ENCODE results near the gene UNC13D. TPM values are rescaled to one million over a fixed set of nuclear protein-coding genes. Genes with fewer than 3 reads are reported as not detected.
"Not testable (repeated sequence)": the region's sequence is repeated elsewhere in the genome, so short reads cannot be mapped to it uniquely, and the experiment has no call there.

Gene UNC13D
- total RNA-seq, 1 donor from 2014 or later: 1.6 TPM

DNA sequence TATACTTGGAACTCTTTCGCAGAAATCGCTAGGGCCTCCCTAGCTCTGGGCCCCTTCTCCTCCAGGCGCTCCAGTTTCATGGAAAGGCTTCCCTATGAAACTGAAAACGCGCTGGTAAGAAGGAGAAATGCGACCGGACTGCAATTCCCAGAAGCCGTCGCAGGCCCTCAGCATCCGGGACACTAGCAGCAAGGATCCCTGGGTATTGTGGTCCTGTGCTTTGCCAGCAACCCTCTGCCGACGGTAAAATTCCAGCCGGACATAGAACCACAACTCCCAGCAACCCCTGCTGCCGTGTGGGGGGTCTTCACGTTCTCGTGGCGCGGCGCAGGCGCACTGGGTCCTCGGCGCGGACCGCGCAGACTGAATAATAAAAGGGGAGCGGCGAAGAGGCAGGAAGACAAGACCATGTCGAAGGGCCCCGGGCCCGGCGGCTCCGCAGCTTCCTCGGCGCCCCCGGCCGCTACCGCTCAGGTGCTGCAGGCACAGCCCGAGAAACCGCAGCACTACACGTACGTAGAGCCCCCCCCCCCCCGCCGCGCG, 59.7 kb downstream of the UNC13D start, which contains the start of gene UNK:
UNK (plus strand) TSS at position 334 of the 543 bp plus-strand sequence; CDS start at position 409, 75 bp downstream.
- peak within 1 kb of the TSS; percentile 94 to 96 (median 95) for H3K9ac ChIP-seq (ENCODE audit: low read depth in 1 of 3, low read length in 3 of 3)
- H3K4me3 ChIP-seq (ENCODE audit: low read length in 3 of 3): peak within 1 kb of the TSS; percentile 84 to 90 (median 85)

GRCh38 chr17:75783803-75784472, 60.3 kb downstream of the UNC13D start:
- Histone ChIP-seq H3K9ac (ENCODE audit: low read depth in 1 of 3, low read length in 3 of 3) (peak overlapping the region; percentile 94 to 96 (median 95)), H3K27me3 (ENCODE audit: control insufficient read depth in 3 of 3, insufficient read depth in 3 of 3, low read length in 3 of 3) (no peaks in the 10 kb centered on the region), H3K9me3 (ENCODE audit: control insufficient read depth in 3 of 3, low read length in 3 of 3) (no peaks in the 10 kb centered on the region), H3K4me1 (ENCODE audit: control insufficient read depth in 3 of 3, insufficient read depth in 3 of 3, low read length in 3 of 3) (peaks cover 28 to 40% (median 33%) of the 10 kb centered on the region in 3 donors), H3K27ac (ENCODE audit: low read depth, low read length) (peak overlapping the region; percentile 98), H3K4me3 (ENCODE audit: low read length in 3 of 3) (peak overlapping the region; percentile 82 to 85 (median 83)), H3K36me3 (ENCODE audit: control insufficient read depth in 3 of 3, insufficient read depth in 3 of 3, low read length in 3 of 3) (peaks cover 0 to 1% (median under 1%) of the 10 kb centered on the region in 3 donors)

More for the DNA sequence above, 59.7 kb downstream of the UNC13D start, which contains the start of gene UNK:
- Histone ChIP-seq H3K27me3 (ENCODE audit: control insufficient read depth in 3 of 3, insufficient read depth in 3 of 3, low read length in 3 of 3) (no peaks in the 10 kb centered on the region), H3K27ac (ENCODE audit: low read depth, low read length) (peak within 1 kb of the TSS; percentile 98), H3K4me1 (ENCODE audit: control insufficient read depth in 3 of 3, insufficient read depth in 3 of 3, low read length in 3 of 3) (peaks cover 28 to 40% (median 33%) of the 10 kb centered on the region in 3 donors), H3K9me3 (ENCODE audit: control insufficient read depth in 3 of 3, low read length in 3 of 3) (no peaks in the 10 kb centered on the region), H3K36me3 (ENCODE audit: control insufficient read depth in 3 of 3, insufficient read depth in 3 of 3, low read length in 3 of 3) (no peaks in the 10 kb centered on the region)

- Histone ChIP-seq H3K36me3 (ENCODE audit: control insufficient read depth in 3 of 3, insufficient read depth in 3 of 3, low read length in 3 of 3) (peaks cover 6 to 8% (median 8%) of the 10 kb centered on the region in 3 donors), H3K27me3 (ENCODE audit: control insufficient read depth in 3 of 3, insufficient read depth in 3 of 3, low read length in 3 of 3) (no peaks in the 10 kb centered on the region), H3K9ac (ENCODE audit: low read depth in 1 of 3, low read length in 3 of 3) (peak overlapping the region; percentile 28 to 95 (median 59)), H3K9me3 (ENCODE audit: control insufficient read depth in 3 of 3, low read length in 3 of 3) (no peaks in the 10 kb centered on the region), H3K4me1 (ENCODE audit: control insufficient read depth in 3 of 3, insufficient read depth in 3 of 3, low read length in 3 of 3) (peaks cover 28 to 40% (median 33%) of the 10 kb centered on the region in 3 donors), H3K27ac (ENCODE audit: low read depth, low read length) (peak overlapping the region; percentile 98), H3K4me3 (ENCODE audit: low read length in 3 of 3) (peak overlapping the region in 2 of 3 donors; percentile 45 to 83)
Observed at GRCh38 chr17:75783069-75783783, 61.0 kb downstream of the UNC13D start.

- peak overlapping the region in 1 of 3 donors; percentile 23 for H3K4me3 ChIP-seq (ENCODE audit: low read length in 3 of 3)
Observed at GRCh38 chr17:75779987-75780889, 64.0 kb downstream of the UNC13D start.

GRCh38 chr17:75779250-75779986, 64.8 kb downstream of the UNC13D start:
- Histone ChIP-seq H3K27me3 (ENCODE audit: control insufficient read depth in 3 of 3, insufficient read depth in 3 of 3, low read length in 3 of 3) (no peaks in the 10 kb centered on the region), H3K4me1 (ENCODE audit: control insufficient read depth in 3 of 3, insufficient read depth in 3 of 3, low read length in 3 of 3) (peaks cover 38 to 43% (median 42%) of the 10 kb centered on the region in 3 donors)

More at GRCh38 chr17:75779987-75780889, 64.0 kb downstream of the UNC13D start:
- Histone ChIP-seq H3K27me3 (ENCODE audit: control insufficient read depth in 3 of 3, insufficient read depth in 3 of 3, low read length in 3 of 3) (no peaks in the 10 kb centered on the region), H3K4me1 (ENCODE audit: control insufficient read depth in 3 of 3, insufficient read depth in 3 of 3, low read length in 3 of 3) (peaks cover 30 to 37% (median 36%) of the 10 kb centered on the region in 3 donors), H3K27ac (ENCODE audit: low read depth, low read length) (peak overlapping the region; percentile 71), H3K9ac (ENCODE audit: low read depth in 1 of 3, low read length in 3 of 3) (peak overlapping the region; percentile 9 to 48 (median 35)), H3K9me3 (ENCODE audit: control insufficient read depth in 3 of 3, low read length in 3 of 3) (no peaks in the 10 kb centered on the region), H3K36me3 (ENCODE audit: control insufficient read depth in 3 of 3, insufficient read depth in 3 of 3, low read length in 3 of 3) (peaks cover 24 to 26% (median 24%) of the 10 kb centered on the region in 3 donors)

DNA sequence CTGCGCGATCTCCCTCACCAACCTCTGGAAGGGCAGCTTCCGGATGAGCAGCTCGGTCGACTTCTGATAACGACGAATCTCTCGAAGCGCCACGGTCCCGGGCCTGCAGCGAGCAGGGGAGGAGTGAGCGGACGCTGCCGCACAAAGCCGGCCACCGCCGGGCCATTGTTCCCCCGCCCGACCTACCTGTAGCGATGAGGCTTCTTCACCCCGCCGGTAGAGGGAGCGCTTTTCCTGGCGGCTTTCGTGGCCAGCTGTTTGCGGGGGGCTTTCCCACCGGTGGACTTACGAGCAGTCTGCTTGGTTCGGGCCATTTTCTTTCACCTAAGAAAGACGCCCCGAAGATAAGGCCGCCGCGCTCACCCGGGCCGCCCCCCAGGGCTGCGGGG, 65.3 kb downstream of the UNC13D start:
- Histone ChIP-seq H3K4me1 (ENCODE audit: control insufficient read depth in 3 of 3, insufficient read depth in 3 of 3, low read length in 3 of 3) (peaks cover 36 to 45% (median 43%) of the 10 kb centered on the region in 3 donors), H3K4me3 (ENCODE audit: low read length in 3 of 3) (peak overlapping the region; percentile 78 to 91 (median 81)), H3K9me3 (ENCODE audit: control insufficient read depth in 3 of 3, low read length in 3 of 3) (no peaks in the 10 kb centered on the region), H3K36me3 (ENCODE audit: control insufficient read depth in 3 of 3, insufficient read depth in 3 of 3, low read length in 3 of 3) (peaks cover 32 to 39% (median 33%) of the 10 kb centered on the region in 3 donors), H3K27me3 (ENCODE audit: control insufficient read depth in 3 of 3, insufficient read depth in 3 of 3, low read length in 3 of 3) (no peaks in the 10 kb centered on the region), H3K9ac (ENCODE audit: low read depth in 1 of 3, low read length in 3 of 3) (peak overlapping the region; percentile 96 to 99 (median 99)), H3K27ac (ENCODE audit: low read depth, low read length) (peak overlapping the region; percentile 99)

More at GRCh38 chr17:75779250-75779986, 64.8 kb downstream of the UNC13D start:
- H3K9ac ChIP-seq (ENCODE audit: low read depth in 1 of 3, low read length in 3 of 3): peak overlapping the region; percentile 96 to 99 (median 99)
- no peaks in the 10 kb centered on the region for H3K9me3 ChIP-seq (ENCODE audit: control insufficient read depth in 3 of 3, low read length in 3 of 3)
- H3K27ac ChIP-seq (ENCODE audit: low read depth, low read length): peak overlapping the region; percentile 99
- H3K36me3 ChIP-seq (ENCODE audit: control insufficient read depth in 3 of 3, insufficient read depth in 3 of 3, low read length in 3 of 3): peaks cover 31 to 34% (median 31%) of the 10 kb centered on the region in 3 donors
- peak overlapping the region; percentile 78 to 91 (median 81) for H3K4me3 ChIP-seq (ENCODE audit: low read length in 3 of 3)

GRCh38 chr17:75778066-75778860, 65.9 kb downstream of the UNC13D start:
- Histone ChIP-seq H3K9ac (ENCODE audit: low read depth in 1 of 3, low read length in 3 of 3) (peak overlapping the region; percentile 96 to 99 (median 99)), H3K4me1 (ENCODE audit: control insufficient read depth in 3 of 3, insufficient read depth in 3 of 3, low read length in 3 of 3) (peaks cover 36 to 47% (median 43%) of the 10 kb centered on the region in 3 donors), H3K4me3 (ENCODE audit: low read length in 3 of 3) (peak overlapping the region; percentile 78 to 91 (median 81)), H3K27ac (ENCODE audit: low read depth, low read length) (peak overlapping the region; percentile 99), H3K36me3 (ENCODE audit: control insufficient read depth in 3 of 3, insufficient read depth in 3 of 3, low read length in 3 of 3) (peaks cover 32 to 39% (median 33%) of the 10 kb centered on the region in 3 donors)
- H3K27me3 ChIP-seq (ENCODE audit: control insufficient read depth in 3 of 3, insufficient read depth in 3 of 3, low read length in 3 of 3); H3K9me3 ChIP-seq (ENCODE audit: control insufficient read depth in 3 of 3, low read length in 3 of 3): not testable (repeated sequence)

DNA sequence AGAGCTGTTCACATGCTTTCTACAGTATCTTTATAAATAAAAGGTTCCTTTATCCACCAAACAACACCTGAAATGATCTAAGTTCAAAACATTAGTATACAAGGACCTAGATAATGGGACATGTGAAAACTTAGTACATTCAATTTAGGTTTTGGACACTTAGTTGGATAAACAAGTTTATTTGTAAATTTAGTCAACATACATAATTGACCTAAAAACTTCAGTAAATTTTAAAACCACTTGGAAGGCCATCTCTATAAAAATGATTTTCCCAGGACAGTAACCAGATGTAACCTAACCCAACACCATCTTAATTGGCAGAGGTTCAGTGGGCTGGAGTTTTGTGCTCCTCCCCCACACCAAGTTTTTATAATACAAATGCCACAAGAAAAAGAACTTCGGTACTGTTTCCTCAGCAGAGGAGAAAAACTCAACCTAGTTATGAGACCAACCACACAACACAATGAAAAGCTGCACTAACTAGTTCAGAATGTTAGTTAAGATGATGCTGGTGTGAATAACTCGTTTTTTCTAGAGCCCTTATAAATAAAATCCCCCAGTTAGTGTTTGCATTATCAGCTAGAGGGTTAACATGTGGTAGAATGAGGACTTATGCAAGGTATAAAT, 66.8 kb downstream of the UNC13D start:
- Histone ChIP-seq H3K36me3 (ENCODE audit: control insufficient read depth in 3 of 3, insufficient read depth in 3 of 3, low read length in 3 of 3) (peaks cover 32 to 39% (median 33%) of the 10 kb centered on the region in 3 donors), H3K4me1 (ENCODE audit: control insufficient read depth in 3 of 3, insufficient read depth in 3 of 3, low read length in 3 of 3) (peaks cover 44 to 52% (median 48%) of the 10 kb centered on the region in 3 donors), H3K9me3 (ENCODE audit: control insufficient read depth in 3 of 3, low read length in 3 of 3) (no peaks in the 10 kb centered on the region), H3K9ac (ENCODE audit: low read depth in 1 of 3, low read length in 3 of 3) (peak overlapping the region; percentile 96 to 99 (median 99)), H3K27ac (ENCODE audit: low read depth, low read length) (peak overlapping the region; percentile 71), H3K27me3 (ENCODE audit: control insufficient read depth in 3 of 3, insufficient read depth in 3 of 3, low read length in 3 of 3) (no peaks in the 10 kb centered on the region), H3K4me3 (ENCODE audit: low read length in 3 of 3) (peak overlapping the region; percentile 78 to 91 (median 81))
